Loucy (cell line): ENCODE results near the gene FSTL1.

Experiments used
- EZH2phosphoT487 ChIP-seq: fragments of 200-600 bp; IDR thresholded peaks from 2 replicates; pipeline ENCODE4 v1.6.1; 2018; ENCODE audit warnings: antibody characterized with exemption, mild to moderate bottlenecking, moderate library complexity, borderline replicate concordance
- TF ChIP-seq, protein P1 (sequence below): fragments of 200-600 bp; sonication (generic); conservative IDR thresholded peaks from 2 replicates; pipeline ENCODE4 v1.5.1; 2014; ENCODE audit warnings: mild to moderate bottlenecking, antibody characterized with exemption, low read length

DNA sequence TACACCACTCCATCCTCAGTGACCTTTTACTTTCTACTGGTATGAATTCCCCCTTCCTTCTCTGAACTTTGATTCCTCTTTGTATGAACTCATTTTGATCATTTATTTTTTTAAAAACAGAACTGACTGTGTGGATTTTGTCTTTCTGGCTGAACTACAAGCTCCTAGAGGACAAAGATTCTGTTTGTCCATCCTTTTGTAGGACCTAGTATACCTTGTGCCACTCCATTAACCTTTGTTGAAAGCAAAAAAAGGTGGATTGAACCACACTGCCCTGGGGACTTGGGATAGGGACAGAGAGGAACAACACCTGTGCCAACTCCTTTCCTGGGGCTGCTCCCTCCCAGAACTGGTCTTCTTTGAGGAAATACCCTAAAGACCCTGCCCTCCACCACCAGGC, 23.6 kb downstream of the FSTL1 start:
- TF ChIP-seq, protein P1, sequence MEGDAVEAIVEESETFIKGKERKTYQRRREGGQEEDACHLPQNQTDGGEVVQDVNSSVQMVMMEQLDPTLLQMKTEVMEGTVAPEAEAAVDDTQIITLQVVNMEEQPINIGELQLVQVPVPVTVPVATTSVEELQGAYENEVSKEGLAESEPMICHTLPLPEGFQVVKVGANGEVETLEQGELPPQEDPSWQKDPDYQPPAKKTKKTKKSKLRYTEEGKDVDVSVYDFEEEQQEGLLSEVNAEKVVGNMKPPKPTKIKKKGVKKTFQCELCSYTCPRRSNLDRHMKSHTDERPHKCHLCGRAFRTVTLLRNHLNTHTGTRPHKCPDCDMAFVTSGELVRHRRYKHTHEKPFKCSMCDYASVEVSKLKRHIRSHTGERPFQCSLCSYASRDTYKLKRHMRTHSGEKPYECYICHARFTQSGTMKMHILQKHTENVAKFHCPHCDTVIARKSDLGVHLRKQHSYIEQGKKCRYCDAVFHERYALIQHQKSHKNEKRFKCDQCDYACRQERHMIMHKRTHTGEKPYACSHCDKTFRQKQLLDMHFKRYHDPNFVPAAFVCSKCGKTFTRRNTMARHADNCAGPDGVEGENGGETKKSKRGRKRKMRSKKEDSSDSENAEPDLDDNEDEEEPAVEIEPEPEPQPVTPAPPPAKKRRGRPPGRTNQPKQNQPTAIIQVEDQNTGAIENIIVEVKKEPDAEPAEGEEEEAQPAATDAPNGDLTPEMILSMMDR, result no peak
- TF ChIP-seq EZH2phosphoT487, result no peak
